ENCODE measurements around the gene CLK4. TPM values are rescaled to one million over a fixed set of nuclear protein-coding genes. Genes with fewer than 3 reads are reported as not detected.
A peak's percentile ranks its signal among the peaks of the same experiment; 100 is the strongest.

CLK4 gene
- total RNA-seq, 1 experiment from 2014 or later = 23.8 TPM

GRCh38 chr5:178642351-178642909 lies 15.6 kb upstream of the CLK4 start:
- Histone ChIP-seq H3K36me3 (ENCODE audit: low read depth, low read length) (no peaks in the 10 kb centered on the region), H2AFZ (ENCODE audit: low read length) (no peak overlapping the region), H3K9me3 (ENCODE audit: low read length) (no peaks in the 10 kb centered on the region), H3K79me2 (ENCODE audit: low read length) (no peaks in the 10 kb centered on the region), H3K27ac (ENCODE audit: low read length) (peak overlapping the region; percentile 97), H3K4me3 (ENCODE audit: low read length) (peak overlapping the region; percentile 31; the same call in 1 of the 2 replicates), H3K9ac (ENCODE audit: low read length) (peak overlapping the region; percentile 64), H4K20me1 (ENCODE audit: low read length) (no peaks in the 10 kb centered on the region), H3K4me1 (ENCODE audit: insufficient read depth, low read length) (peaks cover 45% of the 10 kb centered on the region), H3K4me2 (ENCODE audit: low read length) (peak overlapping the region; percentile 73), H3K9me2 (replicated peaks; ENCODE audit: low read length) (no peaks in the 10 kb centered on the region), H3K27me3 (ENCODE audit: low read length) (no peaks in the 10 kb centered on the region), H3F3A (ENCODE audit: low read length, unreplicated experiment) (peaks cover 7% of the 10 kb centered on the region)
- ATAC-seq (peak; percentile 79), DNase-seq (peak; percentile 99)
- TF ChIP-seq EZH2 (IDR thresholded peaks at IDR 0.05; ENCODE audit: low read length, unreplicated experiment) (no peak), CTCF (conservative IDR thresholded peaks at IDR 0.05; ENCODE audit: low read depth, low read length) (no peak), EZH2phosphoT487 (IDR thresholded peaks at IDR 0.05; ENCODE audit: borderline replicate concordance, low read length) (no peak)
- intact Hi-C loops (cut with micrococcal nuclease) = loop anchor here (2.0 kb wide), 1 partner anchor 48 kb away; no protein-coding TSS in a partner anchor
- POLR2A ChIA-PET (ENCODE audit: unreplicated experiment) = no interaction called here
- BruUV-seq (replicated peaks) = no TSS peak
- CTCF ChIA-PET = no interaction called here

DNA sequence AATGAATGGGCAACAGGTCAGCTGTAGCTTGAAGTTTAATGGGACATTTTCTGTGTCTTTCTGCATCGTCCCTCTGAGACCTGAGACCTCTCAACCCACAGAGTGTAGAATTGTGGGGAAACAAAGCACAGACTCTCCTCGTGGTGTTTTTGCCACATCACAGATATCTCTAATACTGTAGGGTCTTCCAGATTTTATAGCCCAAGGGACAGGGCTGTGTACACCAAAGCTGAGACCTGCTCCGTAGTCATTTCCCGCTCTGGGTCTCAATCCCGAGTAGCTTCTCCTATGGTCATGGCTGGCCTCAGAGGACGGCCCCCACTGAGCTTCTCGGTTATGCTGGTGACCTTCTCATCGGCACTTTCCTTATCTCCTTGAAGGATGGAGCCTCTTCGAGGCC lies 14.9 kb upstream of the CLK4 start:
- H3K27ac ChIP-seq (ENCODE audit: low read length) = peak overlapping the region; percentile 97
- peaks cover 7% of the 10 kb centered on the region for H3F3A ChIP-seq (ENCODE audit: low read length, unreplicated experiment)
- ATAC-seq (no peak), DNase-seq (no peak)
- no TSS peak for BruUV-seq (replicated peaks)
- H3K36me3 ChIP-seq (ENCODE audit: low read depth, low read length) = no peaks in the 10 kb centered on the region
- no peaks in the 10 kb centered on the region for H3K79me2 ChIP-seq (ENCODE audit: low read length)
- H3K4me3 ChIP-seq (ENCODE audit: low read length) = 0 out of 2 replicates have a peak overlapping the region, but pooled peaks have one; percentile 31
- H3K4me2 ChIP-seq (ENCODE audit: low read length) = peak overlapping the region; percentile 73
- no peak for TF ChIP-seq EZH2 (IDR thresholded peaks at IDR 0.05; ENCODE audit: low read length, unreplicated experiment)
- no peak for TF ChIP-seq CTCF (conservative IDR thresholded peaks at IDR 0.05; ENCODE audit: low read depth, low read length)
- no peak for TF ChIP-seq EZH2phosphoT487 (IDR thresholded peaks at IDR 0.05; ENCODE audit: borderline replicate concordance, low read length)
- H3K9me3 ChIP-seq (ENCODE audit: low read length) = no peaks in the 10 kb centered on the region
- H3K9ac ChIP-seq (ENCODE audit: low read length) = peak overlapping the region; percentile 64
- no peaks in the 10 kb centered on the region for H4K20me1 ChIP-seq (ENCODE audit: low read length)
- POLR2A ChIA-PET (ENCODE audit: unreplicated experiment) = no interaction called here
- intact Hi-C loops (cut with micrococcal nuclease) = loop anchor here (2.0 kb wide), 1 partner anchor 49 kb away; no protein-coding TSS in a partner anchor
- H2AFZ ChIP-seq (ENCODE audit: low read length) = no peak overlapping the region
- H3K27me3 ChIP-seq (ENCODE audit: low read length) = no peaks in the 10 kb centered on the region
- no peaks in the 10 kb centered on the region for H3K9me2 ChIP-seq (replicated peaks; ENCODE audit: low read length)
- CTCF ChIA-PET = no interaction called here
- H3K4me1 ChIP-seq (ENCODE audit: insufficient read depth, low read length) = peaks cover 45% of the 10 kb centered on the region

DNA sequence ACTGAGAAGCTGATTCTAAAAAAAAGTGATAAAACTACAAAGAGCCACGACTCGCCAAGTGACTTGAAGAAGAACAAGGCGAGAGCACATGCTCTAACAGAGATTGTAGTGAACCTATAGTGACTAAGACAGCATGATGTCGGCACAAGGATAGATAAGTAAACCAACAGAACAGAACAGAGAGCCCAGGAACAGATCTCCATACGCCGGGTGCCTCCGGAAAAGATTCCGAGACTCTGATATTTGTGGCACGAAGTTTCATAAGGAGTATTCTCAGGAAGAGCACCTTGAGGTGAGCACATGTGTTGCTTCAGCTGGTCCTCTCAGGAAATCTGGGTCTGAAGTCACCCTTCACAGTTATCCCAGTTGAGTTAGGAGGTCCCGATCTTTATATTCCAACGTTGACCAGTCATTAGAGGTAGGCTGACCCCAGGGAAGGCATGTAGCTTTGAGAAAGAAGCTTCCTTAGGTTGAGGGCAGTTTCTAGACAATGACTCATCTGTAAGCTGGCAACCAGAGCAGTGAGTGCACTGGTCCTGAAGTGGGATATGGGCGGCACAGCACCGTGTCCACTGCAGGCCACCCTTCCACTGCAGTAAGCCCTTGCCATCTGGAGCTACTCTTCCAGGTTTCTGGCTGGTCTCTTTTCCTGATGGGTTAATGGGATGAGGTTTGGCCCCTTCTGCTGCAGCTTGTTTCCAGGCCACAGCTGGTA lies 13.6 kb upstream of the CLK4 start:
- POLR2A ChIA-PET (ENCODE audit: unreplicated experiment) = no interaction called here
- intact Hi-C loops (cut with micrococcal nuclease) = no loop called here
- no TSS peak for BruUV-seq (replicated peaks)

More for the DNA sequence above, 13.6 kb upstream of the CLK4 start:
- ATAC-seq = no peak
- no peak overlapping the region for H2AFZ ChIP-seq (ENCODE audit: low read length)
- H3K4me1 ChIP-seq (ENCODE audit: insufficient read depth, low read length) = peaks cover 45% of the 10 kb centered on the region
- CTCF ChIA-PET = no interaction called here
- no peak overlapping the region for H3K4me3 ChIP-seq (ENCODE audit: low read length)
- H3K9me2 ChIP-seq (replicated peaks; ENCODE audit: low read length) = no peaks in the 10 kb centered on the region
- TF ChIP-seq CTCF (conservative IDR thresholded peaks at IDR 0.05; ENCODE audit: low read depth, low read length) = no peak
- peak; percentile 41 for DNase-seq
- no peaks in the 10 kb centered on the region for H3K27me3 ChIP-seq (ENCODE audit: low read length)
- H3K9me3 ChIP-seq (ENCODE audit: low read length) = no peaks in the 10 kb centered on the region
- no peak overlapping the region for H3K27ac ChIP-seq (ENCODE audit: low read length)
- H3K79me2 ChIP-seq (ENCODE audit: low read length) = no peaks in the 10 kb centered on the region
- H3K4me2 ChIP-seq (ENCODE audit: low read length) = no peak overlapping the region
- H3K36me3 ChIP-seq (ENCODE audit: low read depth, low read length) = no peaks in the 10 kb centered on the region
- no peak overlapping the region for H3K9ac ChIP-seq (ENCODE audit: low read length)
- H4K20me1 ChIP-seq (ENCODE audit: low read length) = no peaks in the 10 kb centered on the region
- H3F3A ChIP-seq (ENCODE audit: low read length, unreplicated experiment) = peaks cover 7% of the 10 kb centered on the region
